Activated T-cell treated with anti-CD3 and anti-CD28 coated beads, Interleukin-2, amount 50 U/mL, for 4 hours (primary cell): ENCODE data around the gene DACH2. TPM values are rescaled to one million over a fixed set of nuclear protein-coding genes. Genes with fewer than 3 reads are reported as not detected.
"Not testable (repeated sequence)": the region's sequence is repeated elsewhere in the genome, so short reads cannot be mapped to it uniquely, and the experiment has no call there.

Experiments used
- ATAC-seq, 2 donors: fragments of 200-7000 bp; cut with Tn5 transposase; one replicate each; pipeline ENCODE4 v1.10.0; 2021
- DNase-seq: peaks from one replicate; pipeline ENCODE4 v3.0.0-alpha.2; 2020
- H3K27me3 Mint-ChIP-seq: one replicate; pipeline ENCODE4 v1.8.0; 2021; ENCODE audit warnings: low read depth, mixed read lengths
- H3K36me3 Mint-ChIP-seq: one replicate; pipeline ENCODE4 v1.8.0; 2022; ENCODE audit warnings: mixed read lengths; ENCODE audit not compliant: insufficient read depth
- H3K4me1 Mint-ChIP-seq: one replicate; pipeline ENCODE4 v1.8.0; 2021; ENCODE audit warnings: low read depth, mixed read lengths
- H3K4me3 Mint-ChIP-seq: one replicate; pipeline ENCODE4 v1.8.0; 2021; ENCODE audit warnings: mild to moderate bottlenecking, moderate library complexity, mixed read lengths
- H3K9me3 Mint-ChIP-seq: one replicate; pipeline ENCODE4 v1.8.0; 2021; ENCODE audit warnings: mixed read lengths
- total RNA-seq, 3 donors: library from RNA; stranded (reverse); gene quantifications; one replicate each; pipeline ENCODE4 v1.2.1, GENCODE V29; 2021

Gene DACH2
- not detected for total RNA-seq

DNA sequence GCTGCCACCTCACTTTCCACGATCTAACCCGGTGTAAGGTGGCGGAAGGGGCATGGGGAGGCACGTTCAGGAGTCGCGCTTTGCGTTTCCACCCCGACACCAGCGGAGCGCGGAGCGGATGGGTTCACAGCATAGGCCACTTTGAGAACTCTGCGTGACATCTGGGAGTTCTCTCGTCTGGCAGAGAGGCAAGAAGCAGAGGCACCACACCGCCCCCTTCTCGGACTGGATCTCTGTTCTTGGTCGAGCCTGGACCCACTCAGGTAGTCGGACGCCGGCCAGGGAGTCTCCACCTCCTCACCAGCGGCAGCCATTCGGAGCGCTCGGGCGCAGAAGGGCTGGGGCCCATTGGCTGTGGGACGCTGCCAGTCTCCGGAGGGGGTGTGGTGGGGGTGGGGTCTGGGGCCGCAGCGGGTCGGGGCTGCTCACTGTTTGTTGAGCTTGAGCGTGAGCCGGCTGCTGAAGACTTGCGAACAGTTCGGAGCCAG, at the start of gene DACH2:
Gene DACH2, plus strand, starts transcription at position 428 of the 488 bp plus-strand sequence.
- peak; percentile 17 for DNase-seq
- peak; percentile 91 to 96 for ATAC-seq
- Mint-ChIP-seq H3K36me3 (no peaks in the 10 kb centered on the region), H3K4me1 (peaks cover 12% of the 10 kb centered on the region), H3K9me3 (no peaks in the 10 kb centered on the region), H3K27me3 (peaks cover 29% of the 10 kb centered on the region), H3K4me3 (peak within 1 kb of the TSS; percentile 60)

DNA sequence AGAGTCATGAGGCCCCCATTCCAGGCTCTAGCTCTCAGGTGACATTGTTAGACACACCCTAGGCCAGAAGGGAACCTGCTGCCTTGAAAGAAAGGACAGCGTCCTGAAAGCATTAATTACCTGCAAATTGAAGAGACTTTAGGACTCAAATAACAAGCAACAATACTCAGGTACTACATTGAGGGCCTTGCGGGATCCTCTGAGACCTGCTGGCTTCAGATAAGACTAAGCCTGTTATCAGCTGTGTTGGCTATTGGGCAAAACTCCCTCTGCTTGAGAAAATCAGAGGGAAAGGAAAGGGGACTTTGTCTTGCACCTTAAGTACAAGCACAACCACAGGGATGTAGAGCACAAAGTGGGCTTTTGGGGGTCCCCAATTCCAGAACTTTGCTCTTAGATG, 45.9 kb upstream of the DACH2 start:
- no peak for DNase-seq
- Mint-ChIP-seq H3K4me3 (no peak overlapping the region), H3K27me3 (no peaks in the 10 kb centered on the region), H3K4me1 (no peaks in the 10 kb centered on the region), H3K36me3 (no peaks in the 10 kb centered on the region), H3K9me3 (no peaks in the 10 kb centered on the region)
- ATAC-seq: no peak

DNA sequence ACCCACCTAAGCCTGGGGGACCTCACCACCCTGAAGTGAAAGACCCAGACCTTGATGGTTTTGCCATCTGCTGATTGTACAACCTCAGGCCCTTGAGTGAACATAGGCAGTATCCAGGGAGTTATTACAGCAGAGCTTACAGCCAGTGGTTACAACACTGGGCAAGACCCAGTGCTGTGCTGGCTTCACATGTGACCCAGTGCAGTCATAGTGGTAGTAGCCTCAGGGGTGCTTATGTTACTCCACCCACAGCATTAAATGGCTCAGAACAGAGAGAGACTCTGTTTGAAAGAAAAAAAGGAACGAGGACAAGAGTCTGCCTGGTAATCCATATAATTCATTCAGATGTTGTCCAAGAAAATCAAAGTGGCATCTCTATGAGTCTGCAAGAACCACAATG, 45.2 kb upstream of the DACH2 start:
- Mint-ChIP-seq H3K4me3 (no peak overlapping the region), H3K4me1 (no peaks in the 10 kb centered on the region), H3K9me3 (no peaks in the 10 kb centered on the region), H3K27me3 (no peaks in the 10 kb centered on the region), H3K36me3 (no peaks in the 10 kb centered on the region)
- ATAC-seq (no peak), DNase-seq (no peak)

DNA sequence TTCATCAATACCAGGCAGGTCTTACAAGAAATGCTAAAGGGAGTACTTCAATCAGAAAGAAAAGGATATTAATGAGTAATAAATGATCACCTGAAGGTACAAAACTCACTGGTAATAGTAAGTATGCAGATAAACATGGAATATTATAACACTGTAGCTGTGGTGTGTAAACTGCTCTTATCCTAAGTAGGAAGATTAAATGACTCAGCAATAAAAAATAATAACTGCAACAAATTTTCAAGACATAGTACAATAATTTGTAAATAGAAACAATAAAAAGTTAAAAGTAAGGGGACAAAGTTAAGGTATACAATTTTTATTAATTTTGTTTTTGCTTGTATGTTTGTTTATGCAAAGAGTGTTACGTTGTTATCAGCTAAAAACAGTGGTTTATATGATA, 43.7 kb upstream of the DACH2 start:
- Mint-ChIP-seq H3K4me1 (no peaks in the 10 kb centered on the region), H3K36me3 (no peaks in the 10 kb centered on the region), H3K9me3 (no peaks in the 10 kb centered on the region), H3K27me3 (no peaks in the 10 kb centered on the region), H3K4me3 (no peak overlapping the region)
- ATAC-seq: no peak
- no peak for DNase-seq

DNA sequence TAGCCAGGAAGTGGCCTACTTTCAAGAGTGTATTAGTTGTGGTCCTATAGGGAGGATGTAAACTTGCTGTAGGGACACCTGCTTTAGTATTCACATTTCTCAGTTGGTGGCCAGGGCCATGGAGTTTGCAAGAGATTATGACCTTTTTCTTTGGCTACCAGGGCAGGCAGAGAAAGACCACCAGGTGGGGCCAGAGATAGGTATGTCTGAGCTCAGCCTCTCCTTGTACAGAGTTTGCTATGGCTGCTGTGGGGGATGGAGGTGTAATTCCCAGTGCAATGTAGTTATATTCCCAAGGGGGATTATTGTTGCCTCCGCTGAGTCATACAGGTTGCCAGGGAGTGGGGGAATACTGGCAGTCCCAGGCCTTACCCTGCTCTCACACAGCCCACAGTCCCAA, 26.3 kb upstream of the DACH2 start:
- Mint-ChIP-seq H3K4me1 (no peaks in the 10 kb centered on the region), H3K4me3 (no peak overlapping the region), H3K36me3 (no peaks in the 10 kb centered on the region), H3K27me3 (no peaks in the 10 kb centered on the region), H3K9me3 (peaks cover 16% of the 10 kb centered on the region)
- DNase-seq (no peak), ATAC-seq (no peak)

DNA sequence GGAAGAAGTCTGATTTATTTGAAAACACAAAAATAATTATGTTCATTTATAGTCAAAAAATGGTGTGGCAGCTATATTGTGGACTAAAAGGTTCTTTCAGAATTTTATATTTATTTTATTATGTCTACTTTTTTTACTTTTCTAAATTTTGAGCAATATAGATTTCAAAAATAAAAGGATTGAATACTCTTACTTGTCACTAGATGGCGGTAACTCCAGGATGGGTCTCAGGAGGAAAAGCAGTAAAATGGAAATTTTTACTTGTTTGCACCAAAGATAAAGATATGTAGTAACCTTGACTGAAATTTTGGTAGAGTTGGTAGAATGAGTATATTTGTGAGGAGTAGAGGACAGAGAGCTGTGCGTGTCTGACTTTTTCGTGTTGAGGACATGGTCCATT, 14.5 kb upstream of the DACH2 start:
- no peaks in the 10 kb centered on the region for H3K4me1 Mint-ChIP-seq
- DNase-seq: no peak
- H3K36me3 Mint-ChIP-seq: no peaks in the 10 kb centered on the region
- no peak for ATAC-seq
- no peaks in the 10 kb centered on the region for H3K27me3 Mint-ChIP-seq
- no peak overlapping the region for H3K4me3 Mint-ChIP-seq
- H3K9me3 Mint-ChIP-seq: no peaks in the 10 kb centered on the region

DNA sequence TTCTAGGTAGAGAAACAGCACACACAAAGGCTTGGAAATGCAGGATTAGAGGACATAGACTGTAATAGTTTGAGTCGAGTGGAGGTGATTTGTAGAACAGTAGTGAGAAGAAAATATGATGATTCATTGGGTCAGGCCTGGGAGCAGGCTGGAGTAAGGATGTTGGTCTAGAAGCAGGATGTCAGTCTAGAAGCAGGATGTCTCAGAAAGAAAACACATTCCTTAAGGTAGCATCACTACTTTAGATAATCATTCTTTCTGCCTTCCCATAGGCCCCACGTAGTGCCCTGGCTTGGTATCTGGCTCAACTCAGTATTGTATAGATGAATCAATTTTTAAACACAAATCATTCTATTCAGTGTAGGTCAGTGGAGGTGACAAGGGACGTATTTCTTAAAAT, 11.2 kb upstream of the DACH2 start:
- ATAC-seq (no peak), DNase-seq (no peak)
- Mint-ChIP-seq H3K4me1 (no peaks in the 10 kb centered on the region), H3K36me3 (no peaks in the 10 kb centered on the region), H3K9me3 (no peaks in the 10 kb centered on the region), H3K4me3 (no peak overlapping the region), H3K27me3 (peaks cover 3% of the 10 kb centered on the region)

DNA sequence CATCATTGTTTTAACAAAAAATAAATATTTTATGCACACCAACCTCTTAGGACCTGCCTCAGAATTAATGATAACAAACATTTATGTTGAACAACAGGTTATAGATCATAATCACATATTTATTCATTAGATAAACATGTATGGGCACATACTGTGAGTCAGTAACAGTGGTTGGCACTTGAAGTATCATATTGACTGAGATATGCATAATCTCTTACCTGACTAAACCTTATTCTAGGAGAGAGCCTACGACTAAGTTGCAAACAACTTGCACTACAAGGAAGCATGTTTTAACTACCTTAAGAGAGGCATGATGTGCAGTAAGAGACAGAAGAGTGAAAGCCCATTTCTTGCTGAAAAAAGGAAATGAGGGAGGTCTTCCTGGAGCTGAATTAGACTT, 6.5 kb upstream of the DACH2 start:
- H3K36me3 Mint-ChIP-seq: no peaks in the 10 kb centered on the region
- no peak overlapping the region for H3K4me3 Mint-ChIP-seq
- peaks cover 11% of the 10 kb centered on the region for H3K27me3 Mint-ChIP-seq
- DNase-seq (no peak), ATAC-seq (no peak)
- H3K4me1 Mint-ChIP-seq: no peaks in the 10 kb centered on the region
- H3K9me3 Mint-ChIP-seq: no peaks in the 10 kb centered on the region

DNA sequence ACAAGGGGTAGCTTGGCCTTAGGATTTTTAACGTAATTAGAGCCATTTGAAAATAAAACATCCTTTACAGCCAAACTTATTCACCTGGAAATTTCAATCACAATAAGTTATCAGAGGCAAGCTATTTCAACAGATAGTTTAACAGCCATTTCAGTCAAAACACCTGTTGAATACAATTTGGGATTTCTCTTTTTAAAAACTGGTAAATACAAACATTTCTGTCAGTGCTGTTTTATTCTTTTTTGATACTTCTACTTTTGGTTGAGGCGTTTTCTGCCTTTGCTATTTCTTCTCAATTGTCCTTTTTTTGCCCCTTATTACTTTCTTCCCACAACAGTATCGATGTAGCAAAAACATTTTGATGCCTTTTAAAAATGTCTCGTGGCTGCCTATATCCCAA, 2.1 kb upstream of the DACH2 start:
- Mint-ChIP-seq H3K4me1 (peaks cover 12% of the 10 kb centered on the region), H3K9me3 (no peaks in the 10 kb centered on the region)

DNA sequence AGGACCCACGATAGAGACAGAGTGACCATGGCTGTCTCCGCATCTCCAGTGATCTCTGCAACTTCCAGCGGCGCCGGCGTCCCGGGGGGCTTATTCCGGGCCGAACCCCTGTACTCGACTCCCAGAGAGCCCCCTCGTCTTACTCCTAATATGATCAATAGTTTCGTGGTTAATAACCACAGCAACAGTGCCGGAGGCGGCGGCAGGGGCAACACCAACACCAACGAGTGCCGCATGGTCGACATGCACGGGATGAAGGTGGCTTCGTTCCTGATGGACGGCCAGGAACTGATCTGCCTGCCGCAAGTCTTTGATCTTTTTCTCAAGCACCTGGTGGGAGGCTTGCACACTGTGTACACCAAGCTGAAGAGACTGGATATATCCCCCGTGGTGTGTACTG, 343 bp downstream of the DACH2 start:
- peak; percentile 20 to 25 for ATAC-seq
- DNase-seq: no peak
- no peaks in the 10 kb centered on the region for H3K36me3 Mint-ChIP-seq
- peak overlapping the region; percentile 40 for H3K4me3 Mint-ChIP-seq
- H3K4me1 Mint-ChIP-seq: peaks cover 12% of the 10 kb centered on the region
- peaks cover 29% of the 10 kb centered on the region for H3K27me3 Mint-ChIP-seq
- no peaks in the 10 kb centered on the region for H3K9me3 Mint-ChIP-seq

More for the DNA sequence above, 2.1 kb upstream of the DACH2 start:
- Mint-ChIP-seq H3K4me3 (no peak overlapping the region), H3K36me3 (no peaks in the 10 kb centered on the region), H3K27me3 (peaks cover 35% of the 10 kb centered on the region)
- DNase-seq (no peak), ATAC-seq (no peak)

DNA sequence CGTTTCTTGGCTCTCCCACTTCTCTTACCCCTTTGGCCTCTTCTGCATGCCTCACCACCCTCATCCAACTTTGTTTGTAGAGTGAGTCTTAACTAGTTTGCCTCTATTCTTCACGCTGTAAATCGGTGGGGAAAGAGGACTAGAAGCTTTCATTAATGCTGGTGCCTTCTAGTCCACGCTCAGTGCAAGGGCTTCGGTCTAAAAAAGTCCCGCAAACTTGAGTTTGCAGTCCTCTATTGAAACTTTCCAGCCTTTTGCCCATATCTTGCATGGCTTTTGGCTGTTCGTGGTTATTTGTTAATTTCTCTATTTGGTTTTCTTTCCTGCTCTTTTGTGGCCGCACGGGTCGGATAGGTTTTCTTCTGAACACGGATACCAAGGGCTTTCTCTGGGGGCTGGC, 868 bp downstream of the DACH2 start:
- Mint-ChIP-seq H3K27me3 (peaks cover 24% of the 10 kb centered on the region), H3K9me3 (no peaks in the 10 kb centered on the region), H3K36me3 (no peaks in the 10 kb centered on the region), H3K4me1 (peaks cover 12% of the 10 kb centered on the region), H3K4me3 (peak overlapping the region; percentile 6)
- DNase-seq (no peak), ATAC-seq (no peak)

DNA sequence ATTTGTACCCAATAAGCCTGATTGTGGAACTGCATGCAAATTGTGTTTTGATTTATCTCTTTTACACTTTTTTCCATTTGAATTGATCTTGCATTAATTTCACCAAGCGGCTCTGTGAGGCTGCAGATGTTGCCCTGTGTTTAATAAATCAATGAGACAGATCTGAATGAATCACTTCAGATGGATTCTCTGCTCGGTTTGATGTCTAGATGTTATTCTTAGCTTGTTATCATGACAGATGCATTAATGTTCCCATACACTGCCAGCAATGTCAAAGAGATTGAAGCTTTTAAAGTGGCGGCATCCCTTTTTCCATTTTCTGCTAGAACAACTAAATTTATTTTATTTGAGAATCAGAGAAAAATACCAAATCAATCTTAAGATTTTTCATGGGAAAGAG, 6.3 kb downstream of the DACH2 start:
- no peak for DNase-seq
- Mint-ChIP-seq H3K9me3 (no peaks in the 10 kb centered on the region), H3K4me1 (no peaks in the 10 kb centered on the region), H3K27me3 (peaks cover 10% of the 10 kb centered on the region), H3K4me3 (no peak overlapping the region), H3K36me3 (no peaks in the 10 kb centered on the region)
- no peak for ATAC-seq

DNA sequence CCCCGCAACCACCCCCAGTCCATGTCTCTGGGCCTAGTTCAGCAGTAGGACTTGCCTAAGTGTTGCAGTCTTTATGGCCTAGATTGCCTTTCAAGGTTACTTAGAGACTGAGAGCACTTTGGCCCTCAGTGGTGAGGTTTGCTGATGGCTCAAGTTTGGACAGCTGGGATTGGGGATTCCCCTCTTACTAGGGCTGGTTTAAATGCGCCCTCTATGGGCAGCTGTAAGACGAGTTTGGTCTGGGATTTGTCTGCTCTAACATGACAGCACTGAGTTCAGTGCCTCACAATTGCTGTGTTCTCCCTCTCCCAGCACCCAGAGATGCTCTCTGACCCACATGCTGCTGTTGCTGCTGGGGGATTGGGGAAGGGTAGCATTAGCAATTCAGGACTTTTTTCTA, 23.1 kb downstream of the DACH2 start:
- DNase-seq: no peak
- peaks cover 2% of the 10 kb centered on the region for H3K27me3 Mint-ChIP-seq
- no peak for ATAC-seq
- H3K9me3 Mint-ChIP-seq: no peaks in the 10 kb centered on the region
- H3K4me1 Mint-ChIP-seq: no peaks in the 10 kb centered on the region
- H3K36me3 Mint-ChIP-seq: no peaks in the 10 kb centered on the region
- no peak overlapping the region for H3K4me3 Mint-ChIP-seq

DNA sequence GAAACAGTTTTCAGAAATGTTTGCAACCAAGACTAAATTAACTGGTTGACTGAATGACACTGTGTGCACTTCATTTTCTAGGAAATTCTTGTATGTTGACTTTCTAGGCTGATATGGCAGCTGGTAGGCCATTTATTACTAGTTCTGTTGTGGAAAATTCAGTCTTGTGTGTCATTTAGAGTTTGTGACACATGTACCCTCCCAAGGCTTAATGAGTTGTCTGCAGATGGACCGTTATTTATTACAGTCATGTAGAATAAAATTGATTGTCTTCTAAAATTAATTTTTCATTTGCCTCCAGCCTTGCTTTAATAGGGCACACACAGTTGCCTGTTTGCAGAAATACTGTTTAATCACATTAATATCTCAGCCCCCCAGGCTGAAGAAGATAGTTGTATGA, 30.7 kb downstream of the DACH2 start:
- H3K4me3 Mint-ChIP-seq: no peak overlapping the region
- no peaks in the 10 kb centered on the region for H3K4me1 Mint-ChIP-seq
- ATAC-seq (no peak), DNase-seq (no peak)
- H3K27me3 Mint-ChIP-seq: no peaks in the 10 kb centered on the region
- no peaks in the 10 kb centered on the region for H3K36me3 Mint-ChIP-seq
- H3K9me3 Mint-ChIP-seq: no peaks in the 10 kb centered on the region

DNA sequence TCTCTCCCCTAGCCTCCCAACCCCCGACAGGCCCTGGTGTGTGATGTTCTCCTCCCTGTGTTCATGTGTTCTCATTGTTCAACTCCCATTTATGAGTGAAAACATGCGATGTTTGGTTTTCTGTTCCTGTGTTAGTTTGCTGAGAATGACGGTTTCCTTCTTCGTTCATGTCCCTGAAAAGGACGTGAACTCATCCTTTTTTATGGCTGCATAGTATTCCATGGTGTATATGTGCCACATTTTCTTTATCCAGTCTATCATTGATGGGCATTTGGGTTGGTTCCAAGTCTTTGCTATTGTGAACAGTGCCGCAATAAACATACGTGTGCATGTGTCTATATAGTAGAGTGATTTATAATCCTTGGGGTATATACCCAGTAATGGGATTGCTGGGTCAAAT, 33.1 kb downstream of the DACH2 start:
- not testable (repeated sequence) for H3K9me3 Mint-ChIP-seq, H3K4me3 Mint-ChIP-seq, H3K36me3 Mint-ChIP-seq, H3K4me1 Mint-ChIP-seq, ATAC-seq, DNase-seq, H3K27me3 Mint-ChIP-seq

DNA sequence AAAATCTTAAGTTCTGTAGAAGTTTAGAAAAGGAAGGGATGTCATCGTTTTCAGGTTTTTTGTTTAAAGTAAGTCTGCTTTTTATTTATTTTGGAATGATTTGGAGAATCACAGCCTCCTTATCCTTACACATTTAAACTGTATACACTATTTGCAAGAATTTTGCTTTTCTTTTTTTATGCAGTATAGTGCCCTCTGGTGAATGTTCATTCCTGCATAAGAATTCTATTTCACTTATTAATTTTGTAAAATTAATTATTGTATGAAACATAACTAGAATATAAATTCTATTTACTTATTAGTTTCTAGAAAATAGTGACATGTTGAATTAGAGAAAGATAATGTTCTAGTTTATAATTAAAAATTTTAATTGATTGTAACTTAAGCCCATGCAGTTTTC, 44.6 kb downstream of the DACH2 start:
- H3K36me3 Mint-ChIP-seq: no peaks in the 10 kb centered on the region
- no peak for ATAC-seq
- H3K4me1 Mint-ChIP-seq: no peaks in the 10 kb centered on the region
- peaks cover 2% of the 10 kb centered on the region for H3K9me3 Mint-ChIP-seq
- no peak overlapping the region for H3K4me3 Mint-ChIP-seq
- H3K27me3 Mint-ChIP-seq: peaks cover 4% of the 10 kb centered on the region
- DNase-seq: no peak
